Right lobe of liver (tissue), 6 donors: ENCODE results near the gene OBSCN. TPM values are rescaled to one million over a fixed set of nuclear protein-coding genes. Genes with fewer than 3 reads are reported as not detected.

ENCODE experiments used
- ATAC-seq, 4 donors: fragments of 200-7000 bp; cut with Tn5 transposase; one replicate each; pipeline ENCODE4 v1.9.1; 2020; ENCODE audit warnings: mild to moderate bottlenecking in 4 of 4, moderate library complexity in 4 of 4
- DNase-seq, 3 donors: peaks; one replicate each; pipeline ENCODE4 v3.0.0-alpha.2; 2020
- H3K27ac ChIP-seq, 3 donors: fragments of 200-600 bp; one replicate each; pipeline ENCODE4 v1.8.0; 2022
- H3K27me3 ChIP-seq, 2 donors: fragments of 200-600 bp; one replicate each; pipeline ENCODE4 v1.8.0; 2022
- H3K36me3 ChIP-seq, 4 donors: fragments of 200-600 bp; sonication (generic) in 1 of 4; one replicate each; pipeline versions ENCODE4 v1.5.1 to v1.8.0; 2017 to 2022; ENCODE audit warnings: control low read depth in 1 of 4
- H3K4me1 ChIP-seq, 4 donors: fragments of 200-600 bp; sonication (generic) in 1 of 4; one replicate each; pipeline versions ENCODE4 v1.5.1 to v1.8.0; 2017 to 2022; ENCODE audit warnings: control low read depth in 1 of 4
- H3K4me3 ChIP-seq, 3 donors: fragments of 200-600 bp; one replicate each; pipeline ENCODE4 v1.8.0; 2022
- H3K9me3 ChIP-seq, 4 donors: fragments of 200-600 bp; sonication (generic) in 1 of 4; one replicate each; pipeline versions ENCODE4 v1.5.1 to v1.8.0; 2017 to 2022; ENCODE audit warnings: control low read depth in 1 of 4
- CTCF ChIP-seq, 4 donors: fragments of 200-600 bp in 3 of 4; fragments of 450-650 bp in 1 of 4; IDR thresholded peaks; one replicate each; pipeline versions ENCODE4 v1.5.1 to v1.8.0; 2016 to 2022; ENCODE audit warnings: antibody characterized with exemption in 4 of 4, mild to moderate bottlenecking in 2 of 4
- POLR2A ChIP-seq: fragments of 450-650 bp; IDR thresholded peaks from one replicate; pipeline ENCODE4 v1.6.1; 2017; ENCODE audit warnings: antibody characterized with exemption, mild to moderate bottlenecking
- WGBS: methylation state at CpG from one replicate; pipeline ENCODE4 v1.1.6; 2018; ENCODE audit warnings: low coverage, low lambda C conversion rate; ENCODE audit not compliant: insufficient coverage; ENCODE audit errors: missing lambda C conversion rate; 5-methylcytosine and 5-hydroxymethylcytosine counted together
- intact Hi-C, 2 donors: fragments of 100-400 bp; cut with DNase I; formaldehyde crosslinking; loops; one replicate each; pipeline versions ENCODE4 v1.11.2 to v1.14.1; 2022
- total RNA-seq, 6 experiments: library from RNA; depleted of rRNA in 2 of 6; stranded (reverse); fragments of >200 nt in 2 of 6; fragmentation: NEBNext Ultra II Directional in 3 of 6; extraction: Animal tissue kit (Norgen Biotek cat#: 25700) in 3 of 6; gene quantifications; one replicate each; pipeline versions ENCODE4 v1.1.0 to v1.2.4, GENCODE V29; 2016 to 2023
- donor health status: DM: no; HTN: yes; CAD: no.
- donor health status: DM: no; HTN: no; CAD: no.
- donor health status: DM: no; HTN: no; CAD: no.
- donor health status: DM: no; HTN: yes; CAD: no.
- donor health status: DM: no; HTN: yes; CAD: no.

OBSCN gene
- total RNA-seq, 6 experiments from 2014 or later, result 0.43 to 3.5 (median 2.0) TPM

- TF ChIP-seq POLR2A (no peak), CTCF (IDR thresholded peaks at IDR 0.05) (no peak)
- intact Hi-C loops, result no loop called here
- H3K4me1 ChIP-seq, result peaks cover 0 to 4% (median 0%) of the 10 kb centered on the region in 4 donors
- no peaks in the 10 kb centered on the region for H3K27me3 ChIP-seq
- no CpG with 5 or more reads among the region's 13 CpGs for WGBS
- no peak overlapping the region for H3K27ac ChIP-seq
- H3K4me3 ChIP-seq, result no peak overlapping the region
- no peaks in the 10 kb centered on the region for H3K36me3 ChIP-seq
- H3K9me3 ChIP-seq, result no peaks in the 10 kb centered on the region
- ATAC-seq, result no peak
- DNase-seq, result no peak
These were observed 7.8 kb downstream of the OBSCN start for GRCh38 chr1:228215663-228216116.

GRCh38 chr1:228216371-228217320, 8.8 kb downstream of the OBSCN start:
- H3K27me3 ChIP-seq, result no peaks in the 10 kb centered on the region
- H3K4me3 ChIP-seq, result no peak overlapping the region
- TF ChIP-seq POLR2A, result no peak
- TF ChIP-seq CTCF (IDR thresholded peaks at IDR 0.05), result no peak
- WGBS, result 79% methylated on average over 18 of the region's 53 CpGs
- H3K36me3 ChIP-seq, result no peaks in the 10 kb centered on the region
- intact Hi-C loops, result no loop called here
- ATAC-seq (no peak), DNase-seq (no peak)
- peaks cover 0 to 4% (median 0%) of the 10 kb centered on the region in 4 donors for H3K4me1 ChIP-seq
- no peak overlapping the region for H3K27ac ChIP-seq
- H3K9me3 ChIP-seq, result no peaks in the 10 kb centered on the region

GRCh38 chr1:228217551-228218344, 9.9 kb downstream of the OBSCN start:
- WGBS, result 71% methylated on average over 11 of the region's 14 CpGs
- TF ChIP-seq CTCF (IDR thresholded peaks at IDR 0.05) (no peak), POLR2A (no peak)
- H3K27me3 ChIP-seq, result no peaks in the 10 kb centered on the region
- H3K9me3 ChIP-seq, result no peaks in the 10 kb centered on the region
- H3K36me3 ChIP-seq, result no peaks in the 10 kb centered on the region
- H3K4me3 ChIP-seq, result no peak overlapping the region
- no peak for DNase-seq
- no peak for ATAC-seq
- intact Hi-C loops, result no loop called here
- H3K4me1 ChIP-seq, result peaks cover 0 to 4% (median 0%) of the 10 kb centered on the region in 4 donors
- no peak overlapping the region for H3K27ac ChIP-seq

GRCh38 chr1:228218513-228219244, 10.8 kb downstream of the OBSCN start:
- intact Hi-C loops, result no loop called here
- Histone ChIP-seq H3K27ac (no peak overlapping the region), H3K9me3 (no peaks in the 10 kb centered on the region), H3K27me3 (no peaks in the 10 kb centered on the region), H3K36me3 (no peaks in the 10 kb centered on the region), H3K4me3 (no peak overlapping the region), H3K4me1 (no peaks in the 10 kb centered on the region)
- DNase-seq (no peak), ATAC-seq (no peak)
- 11% methylated on average over 1 of the region's 14 CpGs for WGBS
- TF ChIP-seq POLR2A (no peak), CTCF (IDR thresholded peaks at IDR 0.05) (no peak)
